ENCODE measurements around the gene PRKCZ. TPM values are rescaled to one million over a fixed set of nuclear protein-coding genes. Genes with fewer than 3 reads are reported as not detected.

The PRKCZ gene
- polyA plus RNA-seq, 6 donors from 2014 or later: 5.7 to 12.4 (median 9.3) TPM

DNA sequence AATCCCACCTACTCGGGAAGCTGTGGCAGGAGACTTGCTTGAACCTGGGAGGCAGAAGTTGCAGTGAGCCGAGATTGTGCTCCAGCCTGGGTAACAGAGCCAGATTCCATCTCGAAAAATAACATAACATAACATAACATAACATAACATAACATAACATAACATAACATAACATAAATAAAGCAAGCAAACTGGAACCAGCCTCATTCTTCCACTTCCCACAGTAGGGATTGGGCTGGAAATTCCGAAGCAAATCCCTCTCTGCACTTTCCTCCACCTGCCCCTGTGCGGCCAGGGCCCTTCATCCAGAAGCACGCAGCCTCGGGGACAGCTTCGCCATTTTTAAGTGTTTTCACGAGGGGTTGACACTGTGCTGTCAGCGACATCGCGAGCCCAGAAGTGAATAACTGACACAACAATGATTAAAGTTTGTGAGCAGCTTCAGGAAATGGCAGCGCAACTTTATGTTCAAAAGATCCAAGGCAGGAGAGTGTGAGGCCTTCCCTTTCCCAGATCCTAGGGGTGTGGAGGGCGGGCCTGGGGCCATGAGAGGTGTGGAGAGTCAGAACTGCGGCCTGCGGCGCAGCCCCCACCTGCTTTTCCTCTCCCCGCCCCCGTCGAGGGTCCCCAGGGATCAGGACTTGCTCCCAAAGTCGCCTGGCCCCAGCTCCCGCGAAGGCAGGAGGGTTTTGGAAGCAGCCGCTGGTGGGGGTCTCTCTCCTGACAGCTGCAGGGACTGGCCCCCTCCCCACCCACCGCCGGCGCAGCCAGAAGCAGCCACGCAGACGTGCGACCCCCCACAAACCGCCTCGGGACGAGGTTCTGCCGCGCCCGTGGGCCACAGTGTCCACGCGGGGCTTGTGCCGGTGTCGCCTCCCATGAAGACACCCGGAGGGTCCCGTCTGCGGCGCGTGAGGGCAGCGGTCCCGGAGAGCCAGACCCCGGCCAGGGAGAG, 31.7 kb upstream of the PRKCZ start:
- DNase-seq (no peak), ATAC-seq (ENCODE audit: low read depth in 2 of 2) (no peak)
- Mint-ChIP-seq H3K36me3 (peaks cover 0 to 7% of the 10 kb centered on the region in 2 donors), H3K4me1 (peaks cover 4 to 12% (median 6%) of the 10 kb centered on the region in 3 donors), H3K4me3 (peak overlapping the region; percentile 77 to 89 (median 84)), H3K27me3 (peaks cover 48 to 91% (median 71%) of the 10 kb centered on the region in 3 donors), H3K9me3 (peaks cover 0 to 3% (median 0%) of the 10 kb centered on the region in 7 donors), H3K27ac (peak overlapping the region in 2 of 6 donors; percentile 29 to 35)

- Mint-ChIP-seq H3K4me1 (peaks cover 4 to 12% (median 6%) of the 10 kb centered on the region in 3 donors), H3K27me3 (peaks cover 52 to 93% (median 78%) of the 10 kb centered on the region in 3 donors), H3K4me3 (peak within 1 kb of the TSS; percentile 77 to 89 (median 84)), H3K27ac (peak within 1 kb of the TSS in 1 of 6 donors; percentile 35), H3K9me3 (peaks cover 0 to 3% (median 0%) of the 10 kb centered on the region in 7 donors), H3K36me3 (peaks cover 0 to 7% of the 10 kb centered on the region in 2 donors)
- DNase-seq (no peak), ATAC-seq (ENCODE audit: low read depth in 2 of 2) (peak; percentile 61 to 64)
Observed at GRCh38 chr1:2019172-2019543, 31.1 kb upstream of the PRKCZ start, which contains the start of gene GABRD. Gene GABRD, plus strand, starts transcription at chr1:2019345. Its CDS starts 79 bp downstream, at chr1:2019424.

DNA sequence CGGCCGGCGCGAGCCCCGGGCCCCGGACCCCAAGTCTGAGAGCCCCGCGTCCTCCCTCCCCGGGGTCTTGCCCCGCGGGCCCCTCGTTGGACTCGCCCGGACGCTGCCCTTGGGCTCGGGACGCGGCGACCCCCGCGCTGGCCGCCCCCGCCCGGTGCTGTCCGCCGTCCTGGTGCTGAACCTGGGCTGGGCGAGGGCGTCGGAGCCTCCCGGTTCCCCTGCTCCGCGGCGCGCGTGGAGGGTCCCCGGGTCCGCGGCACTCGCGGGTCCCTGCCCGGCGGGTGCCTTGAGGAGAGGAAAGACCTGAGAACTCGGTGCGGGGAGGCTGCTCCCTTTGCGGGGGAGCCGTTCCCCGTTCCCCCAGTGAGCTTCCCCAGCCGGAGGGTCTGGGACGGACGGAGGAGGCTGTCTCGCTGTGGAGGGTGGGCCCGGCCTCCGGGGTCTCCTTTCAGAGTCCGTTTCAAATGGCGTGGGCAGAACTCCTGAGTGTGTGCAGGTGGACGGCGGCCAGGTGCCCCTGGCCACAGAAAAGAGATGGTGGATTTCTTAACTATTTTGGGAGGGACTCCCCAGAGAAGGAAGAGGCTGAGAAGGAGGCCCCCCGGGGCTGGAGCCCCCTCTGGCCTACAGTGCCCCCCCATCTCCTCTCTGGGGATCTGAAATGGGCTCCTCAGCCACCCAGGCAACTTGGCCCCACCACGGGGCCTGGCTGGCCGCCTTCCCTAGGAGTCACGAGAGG, 30.5 kb upstream of the PRKCZ start:
- ATAC-seq (ENCODE audit: low read depth in 2 of 2) (peak; percentile 18 to 32), DNase-seq (no peak)
- Mint-ChIP-seq H3K4me3 (peak overlapping the region in 3 of 8 donors; percentile 23 to 80 (median 32)), H3K9me3 (peaks cover 0 to 3% (median 0%) of the 10 kb centered on the region in 7 donors), H3K27ac (no peak overlapping the region), H3K4me1 (peaks cover 4 to 12% (median 6%) of the 10 kb centered on the region in 3 donors), H3K36me3 (peaks cover 0 to 7% of the 10 kb centered on the region in 2 donors), H3K27me3 (peaks cover 46 to 92% (median 79%) of the 10 kb centered on the region in 3 donors)

GRCh38 chr1:2020310-2020655, 29.9 kb upstream of the PRKCZ start:
- H3K4me1 Mint-ChIP-seq: peaks cover 4 to 12% (median 6%) of the 10 kb centered on the region in 3 donors
- DNase-seq: no peak
- peak overlapping the region in 3 of 8 donors; percentile 23 to 80 (median 32) for H3K4me3 Mint-ChIP-seq
- no peak for ATAC-seq (ENCODE audit: low read depth in 2 of 2)
- peaks cover 0 to 3% (median 0%) of the 10 kb centered on the region in 7 donors for H3K9me3 Mint-ChIP-seq
- H3K27me3 Mint-ChIP-seq: peaks cover 40 to 86% (median 74%) of the 10 kb centered on the region in 3 donors
- peaks cover 0 to 7% of the 10 kb centered on the region in 2 donors for H3K36me3 Mint-ChIP-seq
- H3K27ac Mint-ChIP-seq: no peak overlapping the region

DNA sequence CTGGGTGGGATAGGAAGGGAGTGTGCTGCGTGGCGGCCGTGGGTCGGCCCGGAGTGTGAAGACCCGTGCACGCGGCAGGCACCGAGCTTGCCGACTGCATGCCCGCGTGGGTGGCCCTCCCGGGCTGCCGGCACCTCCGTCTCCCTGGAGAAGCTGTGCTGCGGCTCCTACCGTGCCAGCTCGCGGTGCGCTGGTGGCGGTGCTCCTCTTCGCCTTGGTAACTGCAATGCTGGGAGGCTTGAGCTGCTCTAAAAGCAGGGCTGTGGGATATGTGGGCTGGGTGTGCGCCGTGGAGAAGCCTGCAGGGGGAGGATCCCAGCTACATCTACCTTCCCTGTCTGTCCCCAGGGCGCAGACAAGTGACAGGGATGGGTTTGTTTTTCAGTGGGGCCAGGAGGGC, 28.7 kb upstream of the PRKCZ start:
- ATAC-seq (ENCODE audit: low read depth in 2 of 2) (no peak), DNase-seq (no peak)
- Mint-ChIP-seq H3K27ac (no peak overlapping the region), H3K4me3 (no peak overlapping the region), H3K27me3 (peaks cover 30 to 73% (median 62%) of the 10 kb centered on the region in 3 donors), H3K9me3 (peaks cover 0 to 3% (median 0%) of the 10 kb centered on the region in 7 donors), H3K4me1 (peaks cover 4 to 14% (median 6%) of the 10 kb centered on the region in 3 donors), H3K36me3 (peaks cover 0 to 7% of the 10 kb centered on the region in 2 donors)

DNA sequence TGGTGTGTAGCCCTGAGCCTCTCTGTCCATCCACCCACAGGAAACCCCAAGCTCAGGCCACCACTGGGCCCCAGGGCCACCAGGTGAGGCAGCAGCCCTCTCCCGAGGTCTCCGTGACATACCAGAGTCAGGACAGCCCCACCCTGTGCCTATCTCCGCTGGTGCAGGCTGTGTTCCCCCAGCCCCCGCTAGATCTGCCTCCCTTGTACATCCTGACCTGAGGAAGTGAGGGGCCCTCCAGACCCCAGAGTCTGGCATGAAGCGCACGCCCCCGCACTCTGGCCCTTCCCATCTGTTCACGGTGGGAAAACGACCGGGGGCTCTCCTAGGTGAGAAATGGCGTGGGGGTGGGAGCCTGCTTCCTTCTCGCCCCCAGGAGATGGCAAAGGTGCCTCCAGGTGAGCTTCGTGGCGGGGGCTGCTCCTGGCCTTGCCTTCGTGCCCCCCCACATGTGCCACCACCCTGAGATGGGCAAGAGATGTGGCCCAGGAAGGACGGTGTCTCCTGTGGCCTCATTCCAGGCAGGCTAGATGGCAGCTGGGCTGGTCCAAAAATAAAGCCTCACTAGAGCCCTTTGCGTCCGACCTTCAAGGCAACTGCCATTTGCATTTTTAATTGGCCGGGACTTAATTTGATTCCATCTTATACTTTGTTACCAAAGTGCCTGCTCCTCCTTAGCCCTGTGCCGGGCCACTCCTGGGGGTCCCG, 28.0 kb upstream of the PRKCZ start:
- no peak for ATAC-seq (ENCODE audit: low read depth in 2 of 2)
- Mint-ChIP-seq H3K27ac (peak overlapping the region in 1 of 6 donors; percentile 47), H3K27me3 (peaks cover 23 to 67% (median 55%) of the 10 kb centered on the region in 3 donors), H3K36me3 (peaks cover 0 to 7% of the 10 kb centered on the region in 2 donors), H3K4me1 (peaks cover 4 to 18% (median 6%) of the 10 kb centered on the region in 3 donors), H3K4me3 (peak overlapping the region in 1 of 8 donors; percentile 59), H3K9me3 (peaks cover 0 to 3% (median 0%) of the 10 kb centered on the region in 7 donors)
- DNase-seq: no peak

DNA sequence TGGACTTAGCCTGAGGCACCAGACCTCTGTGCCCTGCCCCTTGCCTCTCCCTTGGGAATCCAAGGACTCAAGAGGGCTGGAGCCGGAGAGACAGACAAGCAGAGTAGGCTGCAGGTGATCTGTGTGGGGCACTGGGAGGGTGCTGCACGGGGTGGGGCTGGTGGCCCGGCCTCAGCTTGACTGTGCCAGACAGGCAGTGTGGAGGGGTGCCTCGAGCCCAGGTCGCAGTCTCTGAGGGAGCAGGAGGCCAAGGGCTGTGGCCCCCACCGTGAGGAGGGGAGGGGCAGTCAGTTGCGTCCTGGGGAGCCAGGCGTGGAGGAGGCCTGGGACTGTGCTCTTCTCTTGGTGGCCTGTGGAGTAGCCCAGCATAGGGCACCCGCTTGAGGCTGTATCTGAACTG, 27.0 kb upstream of the PRKCZ start:
- peaks cover 15 to 57% (median 46%) of the 10 kb centered on the region in 3 donors for H3K27me3 Mint-ChIP-seq
- no peak overlapping the region for H3K4me3 Mint-ChIP-seq
- H3K9me3 Mint-ChIP-seq: peaks cover 0 to 3% (median 0%) of the 10 kb centered on the region in 7 donors
- no peak for DNase-seq
- H3K4me1 Mint-ChIP-seq: peaks cover 4 to 18% (median 6%) of the 10 kb centered on the region in 3 donors
- H3K36me3 Mint-ChIP-seq: peaks cover 0 to 7% of the 10 kb centered on the region in 2 donors
- no peak overlapping the region for H3K27ac Mint-ChIP-seq
- ATAC-seq (ENCODE audit: low read depth in 2 of 2): no peak

DNA sequence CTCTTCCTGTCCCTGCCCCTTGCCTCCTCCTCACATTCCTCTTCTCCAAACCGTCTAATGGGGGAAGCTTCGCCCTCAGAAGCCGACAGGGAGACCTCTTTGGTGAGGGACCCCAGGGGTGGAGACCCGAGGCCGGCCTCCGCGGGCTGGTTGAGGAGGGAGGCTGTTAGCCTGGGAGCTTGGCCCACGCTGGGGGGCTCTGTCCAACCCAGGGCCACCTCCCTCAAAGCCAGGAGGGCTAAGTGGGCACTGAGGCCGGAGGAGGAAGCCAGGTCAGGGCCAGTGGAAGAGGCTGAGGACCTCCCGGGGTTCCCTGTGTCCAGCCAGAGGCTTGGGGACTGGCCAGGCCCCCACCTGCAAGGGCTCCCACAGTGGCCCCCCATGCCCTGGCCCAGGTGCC, 25.8 kb upstream of the PRKCZ start:
- H3K27me3 Mint-ChIP-seq: peaks cover 10 to 51% (median 39%) of the 10 kb centered on the region in 3 donors
- no peak overlapping the region for H3K27ac Mint-ChIP-seq
- no peak overlapping the region for H3K4me3 Mint-ChIP-seq

DNA sequence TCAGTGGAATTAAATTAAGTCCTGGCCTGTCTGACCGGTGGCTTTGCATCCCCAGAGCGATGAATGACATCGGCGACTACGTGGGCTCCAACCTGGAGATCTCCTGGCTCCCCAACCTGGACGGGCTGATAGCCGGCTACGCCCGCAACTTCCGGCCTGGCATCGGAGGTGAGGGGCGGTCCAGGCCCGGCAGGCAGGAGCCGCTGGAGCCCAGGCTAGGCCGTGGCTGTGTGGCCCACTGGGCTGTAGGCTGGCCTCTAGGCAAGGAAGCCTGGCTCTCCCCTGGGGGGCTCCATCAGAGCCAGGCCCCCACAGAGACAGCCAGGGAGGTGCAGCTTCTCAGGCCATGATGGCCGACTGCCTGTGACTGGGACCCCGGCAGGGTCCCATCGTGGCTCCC, 25.3 kb upstream of the PRKCZ start:
- Mint-ChIP-seq H3K4me1 (peaks cover 0 to 14% (median 4%) of the 10 kb centered on the region in 3 donors), H3K27ac (no peak overlapping the region), H3K9me3 (no peaks in the 10 kb centered on the region), H3K27me3 (peaks cover 10 to 47% (median 37%) of the 10 kb centered on the region in 3 donors), H3K4me3 (no peak overlapping the region), H3K36me3 (no peaks in the 10 kb centered on the region)
- ATAC-seq (ENCODE audit: low read depth in 2 of 2) (no peak), DNase-seq (no peak)

More for the DNA sequence above, 25.8 kb upstream of the PRKCZ start:
- H3K9me3 Mint-ChIP-seq: no peaks in the 10 kb centered on the region
- no peaks in the 10 kb centered on the region for H3K36me3 Mint-ChIP-seq
- DNase-seq (no peak), ATAC-seq (ENCODE audit: low read depth in 2 of 2) (no peak)
- H3K4me1 Mint-ChIP-seq: peaks cover 0 to 14% (median 6%) of the 10 kb centered on the region in 3 donors

GRCh38 chr1:2025491-2025981, 24.7 kb upstream of the PRKCZ start:
- H3K36me3 Mint-ChIP-seq: no peaks in the 10 kb centered on the region
- peak overlapping the region in 3 of 8 donors; percentile 15 to 47 (median 37) for H3K4me3 Mint-ChIP-seq
- peaks cover 10 to 41% (median 31%) of the 10 kb centered on the region in 3 donors for H3K27me3 Mint-ChIP-seq
- H3K27ac Mint-ChIP-seq: no peak overlapping the region
- ATAC-seq (ENCODE audit: low read depth in 2 of 2) (no peak), DNase-seq (no peak)
- H3K4me1 Mint-ChIP-seq: peaks cover 0 to 14% (median 0%) of the 10 kb centered on the region in 3 donors
- H3K9me3 Mint-ChIP-seq: no peaks in the 10 kb centered on the region

GRCh38 chr1:2027961-2028583, 22.1 kb upstream of the PRKCZ start:
- H3K36me3 Mint-ChIP-seq: no peaks in the 10 kb centered on the region
- peak; percentile 18 to 56 for ATAC-seq (ENCODE audit: low read depth in 2 of 2)
- DNase-seq: no peak
- peak overlapping the region in 7 of 8 donors; percentile 32 to 80 (median 65) for H3K4me3 Mint-ChIP-seq
- H3K27me3 Mint-ChIP-seq: peaks cover 9 to 20% (median 10%) of the 10 kb centered on the region in 3 donors
- H3K9me3 Mint-ChIP-seq: no peaks in the 10 kb centered on the region
- H3K27ac Mint-ChIP-seq: peak overlapping the region in 2 of 6 donors; percentile 65 to 84
- peaks cover 0 to 10% (median 0%) of the 10 kb centered on the region in 3 donors for H3K4me1 Mint-ChIP-seq
